CD4-positive, alpha-beta T cell treated with Interleukin-1 beta for 1 hour (primary cell): ENCODE data around the gene ADAR.

Experiments
- DNase-seq, 2 donors: peaks; one replicate each; pipeline ENCODE4 v3.0.0-alpha.2; 2020 to 2022

ADAR gene

DNA sequence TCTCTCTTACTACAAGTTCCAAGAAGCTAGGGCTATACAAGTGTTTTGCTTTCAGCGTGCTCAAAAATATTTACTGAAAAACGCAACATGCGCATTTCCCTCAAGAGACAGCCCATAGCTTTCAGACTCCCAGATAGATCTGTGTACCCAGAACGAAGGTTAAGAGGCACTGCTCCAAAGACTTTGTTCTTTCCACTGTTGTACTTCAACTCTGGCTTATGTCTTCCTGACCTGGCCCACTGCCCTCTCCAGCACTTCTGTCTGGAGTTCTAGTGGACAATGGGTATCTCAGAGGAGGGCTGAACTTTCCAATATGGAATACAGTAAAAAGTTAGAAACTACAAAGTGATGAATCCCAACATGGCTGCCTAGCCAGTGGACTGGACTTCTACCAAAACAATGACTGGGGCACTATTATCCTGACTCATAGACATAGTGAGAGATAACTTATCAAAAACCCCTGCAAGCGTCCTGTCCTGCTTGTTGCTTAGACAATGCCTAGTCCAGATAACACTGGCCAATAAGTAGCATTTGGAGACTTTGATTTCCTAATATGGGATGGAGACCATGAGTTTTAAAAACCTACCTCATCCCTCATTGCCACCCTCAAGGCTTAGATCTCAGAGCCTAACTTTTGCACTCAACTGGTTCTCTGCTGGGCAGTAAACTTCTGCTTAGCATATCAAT is 8.8 kb upstream of the ADAR start:
- no peak for DNase-seq

DNA sequence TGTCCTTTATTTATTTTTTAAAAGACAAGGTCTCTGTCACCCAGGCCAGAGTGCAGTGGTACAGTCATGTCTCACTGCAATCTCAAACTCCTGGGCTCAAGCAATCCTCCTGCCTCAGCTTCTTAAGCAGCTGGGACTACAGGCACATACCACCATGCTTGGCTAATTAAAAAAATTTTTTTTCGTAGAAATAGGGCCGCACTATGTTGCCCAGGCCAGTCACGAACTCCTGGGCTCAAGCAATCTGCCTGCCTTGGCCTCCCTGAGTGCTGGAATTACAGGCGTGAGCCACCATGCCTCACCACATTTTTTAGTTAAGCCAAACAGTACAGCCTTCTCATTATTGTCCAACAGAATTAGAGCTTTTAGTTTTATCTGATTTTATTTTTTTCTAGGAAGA is 7.4 kb upstream of the ADAR start:
- DNase-seq: no peak

DNA sequence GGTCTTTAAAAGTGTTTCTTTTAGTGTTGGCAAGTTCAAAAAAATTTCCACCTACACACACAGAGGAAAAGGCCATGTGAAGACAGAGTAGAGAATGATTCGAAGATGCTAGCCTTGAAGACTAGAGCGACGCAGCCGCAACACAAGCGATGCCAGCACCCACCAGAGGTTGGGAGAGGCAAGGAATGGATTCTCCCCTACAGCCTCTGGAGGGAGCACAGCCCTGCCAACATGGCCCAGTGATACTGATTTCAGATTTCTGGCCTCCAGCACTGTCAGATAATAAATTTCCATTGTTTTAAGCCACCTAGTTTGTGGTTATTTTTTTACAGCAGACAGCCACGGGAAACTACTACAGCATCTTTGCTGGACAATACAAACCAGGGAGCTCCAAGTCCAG is 6.9 kb upstream of the ADAR start:
- no peak for DNase-seq

DNA sequence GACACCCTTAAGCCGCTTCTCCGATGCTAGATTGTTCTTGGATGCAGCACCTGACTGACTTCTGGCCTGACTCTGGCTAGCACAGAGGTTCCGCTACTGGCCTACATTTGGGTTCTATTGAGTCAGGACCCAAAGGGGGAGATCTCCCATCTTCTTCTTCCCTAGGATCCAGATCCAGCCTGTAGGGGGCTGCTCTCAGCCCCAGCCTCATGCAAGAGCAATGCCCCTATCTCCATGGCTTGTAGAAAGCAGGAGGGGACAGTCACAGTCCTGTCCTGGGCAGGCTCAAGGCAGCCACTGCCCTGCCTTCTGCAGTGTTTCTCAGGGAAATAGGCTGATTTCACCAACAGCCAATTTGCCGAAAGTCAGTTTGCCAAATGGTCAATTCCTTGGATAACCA is 6.3 kb upstream of the ADAR start:
- DNase-seq: no peak

DNA sequence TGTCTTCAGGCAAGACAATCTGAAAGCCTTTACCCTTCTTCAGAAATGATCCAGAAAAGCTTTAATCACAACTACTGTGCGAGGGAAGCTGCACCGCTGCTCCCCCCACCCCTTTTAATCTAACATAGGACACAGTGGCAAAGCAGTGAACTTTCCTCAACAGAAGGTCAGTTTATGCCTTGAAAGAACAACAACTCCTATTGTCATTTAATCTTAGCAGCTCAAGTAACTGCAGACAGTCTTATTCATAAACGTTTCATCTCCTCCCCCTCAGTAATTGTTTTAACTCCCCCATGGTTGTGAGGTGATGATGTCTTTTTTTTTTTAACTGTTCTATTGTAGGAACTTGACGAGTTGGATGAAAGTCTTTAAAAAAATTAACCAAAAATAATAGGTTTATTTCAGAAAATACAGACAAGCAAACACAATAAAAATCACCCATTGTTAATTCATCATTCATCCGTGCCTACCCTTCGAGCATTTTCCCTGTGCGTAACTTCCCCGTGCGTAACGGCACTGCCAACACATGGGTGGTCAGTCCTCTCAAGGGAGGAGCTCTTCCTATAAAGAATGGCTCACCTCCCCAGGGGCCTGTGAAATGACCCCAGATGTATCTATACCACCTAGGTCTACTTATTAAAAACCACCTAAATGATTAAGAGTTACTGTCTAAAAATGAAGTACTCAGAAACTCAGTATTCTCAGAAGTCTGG is 3.3 kb upstream of the ADAR start:
- DNase-seq: no peak

DNA sequence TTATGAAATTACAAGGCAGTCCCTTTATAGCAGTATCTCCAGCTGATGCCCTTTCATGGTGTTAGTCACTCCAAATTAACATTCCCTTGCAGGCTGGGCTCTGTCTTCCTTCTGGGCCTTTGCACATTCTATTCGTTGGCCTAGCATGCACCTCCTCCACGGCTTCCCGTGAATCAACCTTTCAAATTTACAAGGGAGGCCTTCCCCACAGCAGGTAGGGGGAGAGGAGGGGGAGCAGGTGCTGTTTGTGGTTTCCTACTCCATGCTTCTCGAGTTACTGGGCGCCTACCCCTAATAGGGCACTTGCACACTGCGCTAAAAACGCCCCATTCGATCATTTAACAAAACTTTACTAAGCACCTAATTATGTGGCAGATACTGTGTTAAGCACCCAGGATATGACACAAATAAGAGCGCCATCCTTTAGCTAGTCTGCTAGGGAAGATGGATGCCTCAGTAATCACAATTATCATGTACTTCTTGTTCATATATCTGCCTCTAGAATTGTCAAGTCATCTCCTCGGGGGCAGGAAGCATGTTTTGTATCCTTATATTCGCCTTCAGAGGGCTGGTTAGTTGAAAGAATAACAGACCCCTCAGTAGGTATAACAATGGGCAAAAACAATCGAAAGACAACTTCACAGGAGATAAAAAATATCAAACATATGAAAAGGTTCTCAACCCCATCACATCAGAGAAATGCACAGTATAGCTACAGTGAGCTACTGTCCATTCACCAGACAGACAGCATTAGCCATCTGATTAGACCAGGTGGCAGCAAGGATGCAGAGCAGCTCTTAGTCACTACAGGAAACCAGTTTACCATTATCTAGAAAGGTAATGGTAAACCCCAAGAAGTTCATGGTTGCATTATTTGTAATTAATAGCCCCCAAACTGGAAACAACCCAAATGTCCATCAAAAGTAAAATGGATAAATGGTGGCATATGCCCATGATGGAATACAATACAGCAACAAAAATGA is 1.7 kb upstream of the ADAR start:
- peak; percentile 50 to 72 for DNase-seq

DNA sequence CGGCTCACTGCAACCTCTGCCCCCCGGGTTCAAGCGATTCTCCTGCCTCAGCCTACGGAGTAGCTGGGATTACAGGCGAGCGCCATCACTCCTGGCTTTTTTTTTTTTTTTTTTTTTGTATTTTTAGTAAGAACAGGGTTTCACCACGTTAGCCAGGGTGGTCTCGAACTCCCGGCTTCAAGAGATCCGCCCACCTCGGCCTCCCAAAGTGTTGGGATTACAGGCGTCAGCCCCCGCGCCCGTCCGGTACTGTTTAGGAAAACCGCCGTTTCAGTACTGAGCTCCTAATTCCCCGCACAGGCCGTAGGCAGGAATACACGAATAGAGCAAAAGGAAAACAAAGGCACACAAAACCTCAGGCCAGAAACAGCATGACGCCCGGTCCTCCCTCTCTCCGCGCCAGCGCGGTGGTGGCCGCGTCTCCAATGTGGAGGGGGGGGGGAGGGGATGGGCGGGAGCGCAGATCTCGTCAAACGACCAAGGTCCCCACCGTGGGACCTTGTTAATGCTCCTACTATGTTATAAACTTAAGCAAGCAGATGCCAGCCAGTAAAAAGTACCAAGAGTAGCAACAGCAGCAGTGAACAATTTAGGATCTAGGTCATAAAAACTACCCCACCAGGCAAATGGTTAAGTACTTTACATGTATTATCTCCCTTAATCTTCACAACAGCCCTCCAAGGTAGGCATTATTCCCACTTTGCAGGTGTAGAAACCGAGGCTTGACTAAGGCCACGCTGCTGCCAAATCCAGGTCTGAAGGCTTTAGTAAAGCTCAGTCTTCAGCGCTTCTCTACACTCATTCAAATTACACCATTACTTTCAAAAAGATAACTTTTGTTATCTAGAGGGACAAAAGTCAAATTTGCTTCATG is 648 bp upstream of the ADAR start:
- peak; percentile 37 to 55 for DNase-seq

DNA sequence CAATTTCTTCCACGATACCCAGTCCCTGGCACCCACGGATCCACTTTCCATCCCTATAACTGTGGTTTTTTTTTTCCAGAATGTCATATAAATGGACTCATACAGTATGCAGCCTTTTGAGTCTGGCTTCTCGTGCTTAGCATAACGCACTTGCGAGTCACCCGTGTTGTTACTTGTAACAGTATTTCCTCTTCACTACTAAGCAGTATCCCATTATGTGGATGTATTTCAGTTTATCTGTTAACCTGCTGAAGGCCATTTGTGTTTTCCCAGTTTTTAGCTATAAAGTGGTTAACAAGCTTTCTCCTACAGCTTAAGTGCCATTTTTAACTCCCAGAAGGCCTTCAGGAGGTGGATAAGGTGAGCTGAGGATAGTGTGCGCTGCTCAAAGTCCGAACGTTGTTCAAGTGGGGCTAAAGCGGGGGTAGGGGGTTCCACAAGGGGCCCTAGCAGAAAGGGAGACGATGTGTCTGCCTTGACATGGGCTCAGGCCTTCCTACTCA is 829 bp downstream of the ADAR start:
- DNase-seq: no peak

DNA sequence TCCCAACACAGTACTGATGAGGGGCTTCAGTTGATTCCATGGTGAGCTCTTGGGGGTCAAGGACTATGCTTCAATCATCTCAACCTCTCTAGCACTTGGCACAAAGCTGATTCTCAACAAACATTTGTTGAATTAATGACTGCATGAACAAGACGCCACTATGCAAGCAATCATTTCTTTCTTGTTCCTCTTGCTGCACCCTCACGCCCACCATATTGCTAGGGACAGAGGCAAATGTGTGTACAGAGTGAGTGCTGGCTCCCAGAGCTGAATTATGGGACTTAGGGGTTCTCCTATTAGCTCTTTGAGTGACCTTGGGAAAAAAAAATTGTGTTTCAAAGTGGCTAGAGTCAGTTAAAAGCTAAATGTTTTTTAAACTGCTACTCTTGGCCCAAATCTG is 2.5 kb downstream of the ADAR start:
- DNase-seq: no peak

DNA sequence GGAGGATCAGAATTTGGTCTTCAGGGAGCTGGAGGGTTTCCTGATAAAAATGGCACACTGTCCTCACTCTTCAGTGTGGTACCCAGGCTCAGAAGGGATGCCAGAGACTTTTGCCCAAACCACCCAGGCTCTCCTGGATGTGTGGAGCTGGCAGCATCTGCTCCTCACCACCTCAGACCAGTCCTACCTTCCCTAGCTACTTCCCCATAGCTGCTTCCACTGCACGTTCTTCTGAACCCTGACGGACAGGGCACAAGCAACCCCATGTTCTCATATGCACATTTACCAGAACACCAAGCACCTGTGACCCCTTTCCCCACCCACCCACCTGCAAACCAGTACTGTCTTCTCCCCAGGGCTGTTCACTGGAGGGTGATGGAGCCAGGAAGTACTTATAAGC is 4.7 kb downstream of the ADAR start:
- no peak for DNase-seq

DNA sequence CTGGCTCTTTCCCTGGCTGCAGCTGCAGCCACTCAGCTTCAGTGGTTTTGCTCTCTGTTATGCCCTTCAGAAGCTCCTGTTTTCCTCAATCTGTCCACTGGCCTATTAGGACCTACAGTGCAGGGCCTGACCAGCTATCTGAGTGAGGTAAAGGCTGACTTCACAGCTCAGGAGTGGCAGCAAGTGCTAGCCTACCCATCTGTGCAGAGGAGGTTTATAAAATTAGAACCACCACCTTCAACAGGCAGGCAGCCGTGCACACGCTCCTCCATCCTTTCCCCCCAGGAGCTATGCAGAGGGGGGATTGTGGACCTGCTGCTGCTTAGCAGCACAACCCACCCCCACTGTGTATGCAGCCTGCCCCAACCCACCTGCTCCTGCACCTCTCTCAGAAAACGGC is 8.3 kb downstream of the ADAR start:
- no peak for DNase-seq

DNA sequence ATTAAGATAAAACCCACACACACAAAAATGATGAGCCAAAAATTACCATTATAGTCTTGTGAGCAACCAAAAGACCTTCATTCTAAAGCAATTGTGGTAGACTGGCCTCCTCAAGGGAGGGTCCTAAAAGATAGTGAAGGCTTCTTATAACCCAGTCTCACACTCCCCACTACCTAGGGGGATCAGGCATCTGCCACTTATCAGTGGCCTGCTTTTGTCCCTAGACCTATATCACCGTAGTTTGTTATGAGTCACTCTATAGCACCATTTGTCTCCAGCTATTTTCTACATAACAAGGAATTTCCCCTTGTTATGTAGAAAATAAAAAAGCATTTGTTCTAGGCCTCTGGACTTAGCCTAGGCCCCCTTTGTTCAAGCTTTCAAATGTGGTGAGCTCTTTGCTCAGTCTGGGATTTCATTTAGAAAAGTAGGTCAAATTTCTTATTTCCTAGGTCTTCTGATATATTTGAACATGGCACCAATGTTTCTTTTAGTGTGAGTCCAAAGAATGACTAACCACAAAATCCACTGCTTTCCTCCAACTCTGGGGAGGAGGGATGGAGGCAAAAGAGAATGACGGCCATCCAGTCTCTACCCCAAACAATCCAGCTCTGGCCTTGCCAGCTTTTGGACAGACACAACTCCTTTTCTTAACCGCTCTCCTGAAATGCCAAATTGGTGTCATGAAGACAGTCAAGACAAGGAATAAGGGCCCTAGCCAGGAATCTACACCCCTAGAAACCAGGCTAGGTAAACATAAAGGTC is 8.9 kb downstream of the ADAR start:
- no peak for DNase-seq

DNA sequence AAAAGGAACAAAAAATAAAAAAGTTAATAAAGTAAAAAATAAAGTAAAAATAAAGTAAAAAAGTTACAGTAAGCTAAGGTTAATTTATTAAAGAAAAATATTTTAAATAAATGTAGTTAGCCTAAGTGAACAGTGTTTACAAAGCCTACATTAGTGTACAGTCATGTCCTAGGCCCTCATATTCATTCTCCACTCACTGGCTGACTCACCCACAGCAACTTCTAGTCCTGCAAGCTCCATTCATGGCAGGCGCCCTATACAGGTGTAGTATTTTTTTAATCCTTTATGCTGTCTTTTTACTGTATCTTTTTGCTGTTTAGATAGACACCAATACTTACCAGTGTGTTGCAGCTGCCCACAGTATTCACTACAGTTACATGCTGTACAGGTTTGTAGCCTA is 12.4 kb downstream of the ADAR start:
- no peak for DNase-seq

DNA sequence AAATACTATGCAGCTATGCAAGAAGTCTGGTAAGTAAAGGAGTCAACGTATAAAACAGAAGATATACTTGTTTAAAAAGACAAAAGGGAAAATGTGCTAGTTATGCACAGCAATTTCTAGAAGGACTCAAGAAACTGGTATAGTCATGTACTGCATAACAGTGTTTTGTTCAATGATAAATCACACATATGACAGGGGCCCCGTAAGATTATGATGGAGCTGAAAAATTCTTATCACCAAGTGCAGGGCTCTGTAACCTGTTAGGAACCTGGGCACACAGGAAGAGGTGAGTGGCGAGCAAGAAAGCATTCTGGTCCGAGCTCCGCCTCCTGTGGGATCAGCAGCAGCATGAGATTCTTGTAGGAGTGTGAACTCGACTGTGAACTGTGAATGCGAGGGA is 13.2 kb downstream of the ADAR start:
- no peak for DNase-seq

DNA sequence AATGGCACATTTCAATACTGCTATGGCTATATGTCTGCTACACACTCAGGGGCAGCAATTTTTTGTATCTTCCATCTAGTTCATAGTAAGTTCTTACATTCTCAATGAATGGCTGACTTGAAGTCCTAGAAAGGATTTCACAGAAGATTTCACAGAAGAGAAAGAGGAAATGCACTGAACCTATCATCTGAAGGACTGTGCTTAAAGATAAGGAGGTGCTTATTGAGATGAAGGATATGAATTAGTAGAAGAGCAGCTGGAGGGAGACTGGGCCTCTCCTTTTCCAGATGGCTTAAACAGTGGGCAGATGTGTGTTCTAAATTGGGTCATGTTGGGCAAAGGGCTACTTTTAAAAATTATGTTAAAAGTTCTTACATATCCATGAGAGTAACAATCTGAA is 14.6 kb downstream of the ADAR start:
- no peak for DNase-seq

DNA sequence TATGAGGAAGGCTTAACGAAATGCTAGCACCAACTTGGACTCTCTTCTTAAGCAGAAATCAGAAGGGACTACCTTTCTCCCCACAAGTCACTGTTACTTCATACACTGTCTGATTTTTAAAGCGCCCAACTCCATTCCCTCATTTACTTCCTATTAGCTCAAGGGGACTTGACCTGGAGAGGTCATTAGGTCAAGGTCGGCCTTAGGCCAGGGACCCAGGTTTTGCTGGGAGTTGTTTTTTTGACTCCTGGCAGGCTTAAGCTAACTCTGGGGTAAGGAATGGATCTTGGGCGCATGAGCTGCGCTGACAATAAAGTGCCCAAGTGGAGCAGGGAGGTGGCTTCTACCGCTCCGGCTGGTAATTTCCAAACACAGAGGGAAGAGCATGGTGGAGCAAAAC is 16.8 kb downstream of the ADAR start:
- DNase-seq: no peak

DNA sequence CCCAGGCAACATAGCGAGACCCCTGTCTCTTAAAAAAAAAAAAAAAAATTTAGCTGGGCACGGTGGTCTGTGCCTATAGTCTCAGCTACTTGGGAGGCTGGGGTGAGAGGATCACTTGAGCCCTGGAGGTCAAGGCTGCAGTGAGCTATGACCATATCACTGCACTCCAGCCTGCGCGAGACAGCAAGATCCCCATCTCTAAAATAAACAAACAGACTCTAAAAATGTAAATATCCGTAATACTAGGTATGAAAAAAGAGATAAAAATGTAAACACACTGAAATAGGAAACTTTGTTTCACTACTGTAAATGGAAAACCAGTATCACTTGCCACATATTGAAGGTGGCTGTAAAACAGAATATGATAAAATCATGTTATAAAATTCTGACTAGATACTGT is 17.2 kb downstream of the ADAR start:
- DNase-seq: no peak

DNA sequence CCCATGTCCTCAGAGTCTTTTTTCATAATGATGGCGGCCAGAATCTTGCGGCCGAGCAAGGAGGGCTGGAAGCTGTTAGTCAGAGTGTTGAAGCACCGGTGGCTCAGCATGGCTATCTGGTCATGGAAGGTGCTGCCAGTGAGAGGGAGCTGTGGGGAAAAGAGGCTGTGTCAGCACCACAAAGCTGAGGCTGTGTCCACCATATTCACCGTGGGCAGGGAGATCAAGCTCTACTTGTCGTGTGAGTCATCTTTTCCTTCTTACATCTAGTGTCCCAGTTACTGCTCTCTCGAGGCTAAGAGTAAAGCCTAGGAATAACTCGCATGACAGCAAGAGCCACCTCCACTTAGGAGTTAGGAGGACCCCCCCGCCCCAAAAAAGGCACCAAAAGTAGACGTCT is 18.2 kb downstream of the ADAR start:
- DNase-seq: no peak

DNA sequence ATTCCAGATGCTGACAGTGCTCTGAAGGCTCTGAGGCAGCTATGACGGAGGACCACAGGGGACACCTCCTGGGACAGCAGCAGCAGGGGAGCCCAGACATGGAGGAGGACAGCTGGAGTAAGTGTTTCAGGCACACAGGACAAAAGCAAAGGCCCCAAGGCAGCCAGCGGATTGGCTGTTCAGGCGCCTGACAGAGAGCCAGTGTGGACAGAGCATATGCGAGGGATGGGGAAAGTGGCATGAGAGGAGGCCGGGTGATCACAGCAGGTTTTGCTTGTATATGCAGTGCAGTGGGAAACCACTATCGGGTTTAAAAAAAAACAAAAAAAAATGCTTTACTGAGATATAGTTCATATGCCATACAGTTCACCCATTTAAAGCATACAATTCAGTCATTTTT is 21.3 kb downstream of the ADAR start:
- no peak for DNase-seq

DNA sequence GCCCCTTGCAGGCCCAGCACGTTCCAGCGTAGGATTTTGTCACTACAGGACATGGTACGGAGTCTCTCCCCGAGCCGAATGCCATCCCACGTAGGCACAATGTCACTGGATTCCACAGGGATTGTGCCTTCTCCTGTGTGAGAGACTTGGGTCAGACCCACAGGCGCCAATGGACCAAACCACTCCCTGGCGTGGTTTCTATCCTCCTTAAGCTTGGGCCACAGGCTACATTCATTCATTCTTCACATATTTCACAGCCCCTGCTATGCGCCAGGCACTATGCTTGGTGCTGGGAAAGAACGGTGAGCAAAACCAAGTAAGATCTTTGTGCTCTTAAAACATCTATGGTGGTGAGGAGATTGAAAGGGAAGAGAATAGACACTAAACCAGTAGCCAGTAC is 21.8 kb downstream of the ADAR start:
- no peak for DNase-seq

DNA sequence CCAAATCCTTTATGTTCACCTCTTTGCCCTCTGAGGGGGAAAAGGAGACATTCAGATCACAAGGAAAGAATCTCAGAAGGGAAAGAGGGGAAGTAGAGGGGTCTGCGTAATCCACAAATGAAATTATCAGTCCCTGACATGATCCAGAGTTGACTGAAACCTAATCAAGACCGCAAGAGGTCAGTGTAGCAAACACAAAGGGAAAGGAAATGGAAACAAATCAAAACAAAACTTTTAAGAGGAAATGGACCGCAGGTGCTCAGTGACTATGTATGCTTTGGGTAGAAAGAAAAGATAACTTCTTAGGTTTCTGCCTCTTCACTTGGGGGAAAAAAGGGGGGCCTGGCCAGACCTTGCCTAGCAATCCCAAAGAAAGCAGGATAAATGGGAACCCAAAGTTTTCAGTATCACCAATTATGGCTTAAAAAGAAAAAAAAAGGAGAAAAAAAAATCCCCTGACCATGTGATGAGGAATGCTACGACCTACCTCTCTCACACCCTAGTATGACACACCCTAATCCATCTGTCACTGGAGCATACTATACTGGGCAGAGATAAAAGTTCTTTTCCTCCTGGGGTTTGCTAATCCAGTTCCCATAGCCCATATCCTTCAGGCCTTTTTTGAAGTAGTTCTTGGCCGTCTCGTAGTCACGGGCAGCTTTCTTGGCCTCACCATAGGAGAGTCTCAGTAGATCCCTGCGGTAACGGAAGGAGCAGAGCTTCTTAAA is 23.6 kb downstream of the ADAR start:
- no peak for DNase-seq
